NCI-H187 treated with DMSO at 0.1 percent for 48 hours (cell line): Measurements from ENCODE around the gene GIGYF2.

Source experiments
- DNase-seq: peaks from one replicate; lab custom pipeline; 2025; lab: John Stamatoyannopoulos, UW

Gene GIGYF2

GRCh38 chr2:232880764-232881351 is 183.7 kb downstream of the GIGYF2 start:
- no peak for DNase-seq

GRCh38 chr2:232882085-232882484 is 185.0 kb downstream of the GIGYF2 start:
- DNase-seq = no peak

DNA sequence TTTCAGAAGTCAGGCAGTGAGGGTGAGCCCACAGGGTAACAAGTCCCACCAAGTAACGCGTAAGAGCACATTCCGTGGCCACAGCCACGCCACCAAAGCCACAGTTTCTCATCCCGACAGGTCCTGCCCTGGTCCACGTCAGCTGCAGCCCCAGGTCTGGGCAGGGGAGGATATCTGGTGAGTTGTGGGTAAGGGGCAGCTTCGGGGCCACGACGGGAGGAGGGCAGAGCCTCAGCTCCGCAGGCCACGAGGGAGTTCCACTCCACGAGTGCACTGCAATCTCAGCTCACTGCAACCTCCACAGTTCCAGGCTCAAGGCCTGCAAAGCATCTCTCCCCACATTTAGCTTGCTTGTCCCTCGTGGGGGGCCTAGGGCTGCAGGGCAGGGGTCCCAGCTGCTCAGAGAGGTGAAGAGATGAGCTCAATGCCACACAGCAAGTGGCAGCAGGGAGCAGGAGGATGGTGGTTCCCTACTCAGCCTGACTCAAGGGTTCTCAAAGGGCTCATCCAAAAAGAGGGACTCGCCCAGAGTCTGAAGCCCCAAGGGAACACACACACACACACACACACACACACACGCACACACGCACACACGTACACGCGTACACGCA is 185.5 kb downstream of the GIGYF2 start:
- no peak for DNase-seq

DNA sequence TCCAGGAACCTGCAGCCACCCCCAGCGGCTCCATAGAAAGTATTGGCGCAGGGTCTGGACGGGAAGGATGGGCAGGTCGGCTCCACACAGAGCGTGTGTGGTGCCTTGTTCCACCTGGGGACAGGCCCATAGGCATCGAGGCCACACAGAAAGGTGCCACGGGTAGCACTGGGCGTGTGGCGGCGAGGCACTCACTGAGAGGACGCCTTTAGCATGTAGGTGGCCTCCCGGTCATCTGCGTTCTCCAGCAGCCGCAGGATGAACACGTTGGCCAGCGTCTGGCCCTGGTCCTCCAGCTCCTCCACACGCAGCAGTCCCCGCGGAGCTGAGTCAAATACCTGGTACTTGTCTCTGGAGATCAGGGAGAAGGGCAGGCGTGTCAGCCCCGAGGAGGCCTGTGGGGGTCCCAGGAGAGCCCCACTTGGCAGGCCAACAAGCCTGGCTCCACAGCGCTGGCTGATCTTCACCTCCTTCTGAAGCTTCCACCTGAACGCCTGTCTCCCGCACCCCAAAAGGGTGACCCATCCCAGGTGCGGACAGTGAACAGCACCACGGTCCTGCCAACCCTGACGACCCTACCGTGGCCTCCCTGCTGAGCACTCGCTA is 186.1 kb downstream of the GIGYF2 start:
- no peak for DNase-seq

GRCh38 chr2:232884001-232884421 is 186.9 kb downstream of the GIGYF2 start:
- no peak for DNase-seq

- DNase-seq = no peak
Measured at GRCh38 chr2:232884549-232885263, 187.6 kb downstream of the GIGYF2 start.

DNA sequence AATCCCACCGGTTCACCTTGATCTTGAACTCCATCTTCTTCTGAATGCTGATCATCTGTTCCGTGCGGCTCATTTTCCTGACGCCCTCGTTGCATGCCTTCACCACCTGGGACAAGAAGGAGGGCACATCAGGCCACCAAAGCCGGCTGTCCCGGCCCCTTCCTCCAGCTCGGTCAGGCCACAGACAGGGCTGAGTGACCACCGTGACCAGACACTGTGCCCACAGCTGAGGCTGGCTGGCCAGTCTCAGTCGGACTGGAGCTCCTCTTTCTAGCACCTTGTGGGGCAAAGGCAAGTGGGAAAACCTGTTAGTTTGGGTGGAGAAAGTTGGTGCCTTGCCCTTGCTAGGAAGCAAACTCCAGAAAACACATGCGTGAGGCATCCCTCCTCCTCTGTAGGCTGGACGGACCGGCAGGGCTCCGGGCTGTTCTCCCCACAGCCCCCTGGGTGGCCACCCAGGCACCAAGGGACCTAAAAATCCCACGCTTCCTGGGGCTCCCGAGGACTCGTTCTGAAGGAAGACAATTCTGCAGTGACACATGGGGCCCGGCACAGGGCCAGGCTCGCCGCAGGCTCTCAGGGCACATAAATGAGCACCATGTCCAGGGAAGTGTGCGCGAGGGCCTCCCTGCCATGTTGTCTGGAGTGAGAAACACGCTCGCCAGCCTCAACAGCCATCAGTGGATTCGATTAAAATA is 188.3 kb downstream of the GIGYF2 start:
- no peak for DNase-seq

GRCh38 chr2:232886176-232886575 is 189.0 kb downstream of the GIGYF2 start:
- no peak for DNase-seq

GRCh38 chr2:232886632-232887031 is 189.5 kb downstream of the GIGYF2 start:
- no peak for DNase-seq

GRCh38 chr2:232887171-232887850 is 190.2 kb downstream of the GIGYF2 start:
- no peak for DNase-seq

DNA sequence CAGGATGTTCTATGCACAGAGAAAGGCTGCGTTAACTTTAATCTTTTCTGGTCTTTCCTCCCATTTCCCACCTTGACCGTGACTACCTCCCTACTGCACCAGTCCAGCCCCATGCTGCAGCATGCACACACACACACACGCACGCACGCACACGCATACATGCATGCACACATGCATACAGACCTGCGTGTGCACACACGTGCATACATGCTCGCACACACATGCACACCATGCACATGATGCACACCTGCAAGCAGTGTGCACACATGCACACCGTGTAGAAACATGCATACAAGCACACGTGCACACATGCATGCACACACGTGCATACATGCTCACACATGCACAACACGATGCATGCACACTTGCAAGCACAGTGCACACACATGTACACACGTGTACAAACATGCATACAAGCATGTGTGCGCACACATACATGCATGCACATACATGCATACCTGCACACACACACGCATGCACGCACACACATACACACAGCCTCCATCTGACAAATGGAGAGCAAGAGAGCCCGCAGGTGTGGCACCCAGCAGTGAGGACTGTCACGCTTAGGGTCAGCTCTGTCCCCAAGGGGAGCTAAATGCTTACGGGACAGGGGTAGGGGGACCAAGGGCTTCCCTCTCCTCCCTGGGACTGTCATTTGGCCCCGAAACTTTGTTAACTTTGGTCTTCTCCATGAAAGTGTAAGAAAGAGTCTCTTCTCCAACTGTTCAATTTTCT is 191.1 kb downstream of the GIGYF2 start:
- no peak for DNase-seq

- DNase-seq = no peak
Measured at GRCh38 chr2:232888839-232889529, 191.9 kb downstream of the GIGYF2 start.

DNA sequence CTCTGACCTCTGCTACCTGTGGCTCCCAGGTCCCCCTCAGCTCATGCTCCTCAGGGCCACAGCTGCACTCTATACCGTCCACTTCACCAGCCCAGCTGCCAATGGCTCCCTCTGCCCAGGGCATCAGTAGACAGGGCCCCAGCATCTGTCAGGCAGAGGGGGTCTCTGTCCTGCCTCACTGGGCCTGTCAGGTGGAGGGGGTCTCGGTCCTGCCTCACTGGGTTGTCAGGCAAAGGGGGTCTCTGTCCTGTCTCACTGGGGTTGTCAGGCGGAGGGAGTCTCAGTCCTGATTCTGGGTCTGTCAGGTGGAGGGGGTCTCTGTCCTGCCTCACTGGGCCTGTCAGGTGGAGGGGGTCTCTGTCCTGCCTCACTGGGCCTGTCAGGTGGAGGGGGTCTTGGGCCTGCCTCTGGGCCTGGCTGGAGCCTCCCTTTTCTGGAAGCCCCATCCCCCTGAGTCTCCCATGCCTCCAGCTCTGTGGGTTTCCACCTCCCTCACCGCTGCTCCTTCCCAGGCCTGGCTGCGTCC is 192.8 kb downstream of the GIGYF2 start:
- DNase-seq = no peak

DNA sequence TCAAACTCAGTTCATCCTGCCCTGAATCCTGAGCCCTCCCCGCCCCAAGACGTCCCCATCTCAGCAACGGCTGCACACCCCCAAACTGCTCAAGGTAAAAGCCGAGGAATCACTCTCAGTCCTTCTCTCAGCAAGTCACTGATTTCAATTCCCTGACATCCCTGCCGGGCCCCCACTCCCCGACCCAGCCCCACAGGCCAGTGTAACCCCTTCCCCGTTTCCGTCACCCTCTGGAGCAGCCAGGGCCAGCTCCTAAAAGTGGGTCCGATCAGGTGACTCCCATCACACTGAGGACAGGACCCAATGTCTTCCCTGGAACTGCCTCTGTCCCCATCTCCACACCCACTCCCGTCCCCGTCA is 193.4 kb downstream of the GIGYF2 start:
- no peak for DNase-seq

- no peak for DNase-seq
Measured at GRCh38 chr2:232890896-232891601, 193.9 kb downstream of the GIGYF2 start.

DNA sequence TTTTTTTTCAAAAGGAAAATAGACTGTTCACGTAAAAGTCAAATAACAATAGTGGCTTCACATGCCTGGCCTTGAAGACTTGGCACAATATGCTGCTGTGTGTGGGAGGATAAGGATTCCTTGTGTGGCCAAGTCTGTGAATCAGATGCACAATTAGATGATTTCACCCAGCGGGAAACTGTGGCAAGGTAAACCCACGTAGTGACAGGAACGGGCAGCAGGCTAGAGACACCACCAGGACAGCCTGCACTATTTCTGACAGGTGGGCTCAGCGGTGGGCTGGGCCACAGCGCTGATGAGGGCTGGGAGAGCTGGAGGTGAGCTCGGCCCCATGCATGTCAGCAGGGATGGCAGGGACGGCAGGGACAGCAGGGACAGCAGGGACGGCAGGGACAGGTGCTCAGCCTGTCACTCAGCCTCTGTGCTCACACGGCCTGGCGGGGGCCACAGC is 194.5 kb downstream of the GIGYF2 start:
- DNase-seq = no peak

DNA sequence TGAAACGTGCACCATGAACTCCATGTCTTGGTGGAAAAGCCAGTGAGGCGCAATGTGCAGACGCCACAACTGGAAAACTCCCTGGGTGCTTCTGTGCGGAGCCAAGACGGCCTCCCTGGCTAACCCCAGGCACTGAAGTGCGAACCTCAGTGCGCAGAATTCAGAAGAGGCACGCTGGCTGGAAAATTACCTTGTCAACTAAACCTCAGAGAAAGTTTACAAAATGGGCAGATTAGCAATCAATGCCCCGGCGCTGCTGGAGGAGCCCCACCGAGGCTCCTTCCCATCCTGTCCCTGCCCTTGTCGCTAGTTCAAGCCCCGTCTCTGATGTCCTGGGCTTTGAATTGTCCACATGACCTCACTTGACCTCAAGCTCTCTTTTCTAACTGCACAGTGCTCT is 195.1 kb downstream of the GIGYF2 start:
- no peak for DNase-seq

DNA sequence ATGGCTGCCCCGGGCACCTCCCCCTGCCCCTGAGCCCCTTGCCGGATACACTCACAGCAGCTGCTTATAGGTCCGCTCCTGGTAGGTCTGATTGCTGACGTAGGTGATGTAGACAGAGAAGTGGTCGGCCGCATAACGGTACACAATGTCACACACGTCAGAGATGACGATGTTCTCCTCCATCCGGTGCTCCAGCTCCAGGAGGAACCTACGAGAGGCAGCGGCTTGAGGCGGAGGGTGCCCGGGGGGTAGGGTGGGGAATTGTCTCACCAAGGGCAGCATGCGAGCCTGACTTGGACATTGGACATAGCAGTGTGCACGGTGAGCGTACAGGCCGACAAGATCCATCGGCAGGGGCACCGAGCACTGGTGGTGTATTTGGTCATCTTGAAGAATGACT is 195.7 kb downstream of the GIGYF2 start:
- no peak for DNase-seq

DNA sequence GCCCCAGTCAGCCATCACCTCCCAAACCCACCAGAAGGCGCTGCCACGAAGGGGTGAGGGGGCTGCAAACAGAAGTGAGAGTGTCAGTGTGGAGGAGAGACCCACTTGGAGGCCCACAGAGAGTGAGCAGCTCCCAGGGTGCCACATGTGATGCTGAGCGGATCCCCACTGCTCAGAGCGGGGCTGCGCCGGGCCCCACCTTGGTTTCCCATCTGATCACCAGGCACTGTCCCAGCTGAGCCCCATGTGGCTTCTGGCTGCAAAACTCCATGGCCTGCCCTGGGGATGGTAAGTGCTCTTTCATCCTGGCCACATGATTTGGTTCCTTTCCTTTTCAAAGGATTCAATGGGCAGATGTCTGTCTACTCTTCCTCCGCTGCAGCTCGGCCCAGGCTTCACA is 196.7 kb downstream of the GIGYF2 start:
- DNase-seq = no peak

DNA sequence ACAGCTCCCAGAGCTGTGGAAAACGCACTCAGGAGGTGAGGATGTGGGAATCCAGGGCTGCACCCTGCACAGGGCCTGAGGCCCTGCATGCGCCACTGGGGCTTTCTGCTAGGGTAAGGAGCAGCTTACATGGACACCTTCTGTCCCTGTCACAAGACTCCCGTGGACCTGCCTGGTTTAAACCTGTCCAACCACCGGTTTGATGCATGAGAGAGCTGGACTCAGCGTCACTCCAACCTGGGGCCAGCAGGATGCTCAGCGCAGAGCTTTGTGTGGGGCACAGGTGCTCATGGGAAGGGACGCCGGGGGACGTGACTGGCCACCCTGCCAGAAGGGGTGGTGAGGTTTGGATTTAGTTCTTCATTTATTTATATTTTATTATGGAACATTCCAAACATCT is 197.1 kb downstream of the GIGYF2 start:
- DNase-seq = no peak
